ENCODE data around the gene FLCN. TPM values are rescaled to one million over a fixed set of nuclear protein-coding genes. Genes with fewer than 3 reads are reported as not detected.

The FLCN gene
- total RNA-seq, 2 donors from 2014 or later: 34.2 to 36.7 TPM

GRCh38 chr17:17235212-17236174 is 1.5 kb downstream of the FLCN start:
- intact Hi-C loops (cut with DNase I): no loop called here
- H3K27ac ChIP-seq: peak overlapping the region; percentile 78
- no peak for DNase-seq
- H3K4me1 ChIP-seq: no peaks in the 10 kb centered on the region
- peaks cover 9% of the 10 kb centered on the region for H3K36me3 ChIP-seq
- H3K9me3 ChIP-seq: no peaks in the 10 kb centered on the region
- TF ChIP-seq CTCF (IDR thresholded peaks at IDR 0.05): no peak
- peak overlapping the region; percentile 40 to 95 for H3K9ac ChIP-seq (ENCODE audit: low read depth in 2 of 2, low read length in 2 of 2)
- H3K4me3 ChIP-seq: peak overlapping the region; percentile 90
- H3K27me3 ChIP-seq: no peaks in the 10 kb centered on the region

GRCh38 chr17:17232303-17232621 is 4.7 kb downstream of the FLCN start:
- no peak overlapping the region for H3K27ac ChIP-seq
- intact Hi-C loops (cut with DNase I): no loop called here

GRCh38 chr17:17231621-17232302 is 5.2 kb downstream of the FLCN start:
- intact Hi-C loops (cut with DNase I): no loop called here
- Histone ChIP-seq H3K27me3 (no peaks in the 10 kb centered on the region), H3K27ac (no peak overlapping the region), H3K4me3 (no peak overlapping the region), H3K9me3 (no peaks in the 10 kb centered on the region), H3K9ac (ENCODE audit: low read depth in 2 of 2, low read length in 2 of 2) (peak overlapping the region in 1 of 2 donors; percentile 18), H3K4me1 (no peaks in the 10 kb centered on the region), H3K36me3 (peaks cover 25% of the 10 kb centered on the region)
- TF ChIP-seq CTCF (IDR thresholded peaks at IDR 0.05): no peak
- no peak for DNase-seq

More at GRCh38 chr17:17232303-17232621, 4.7 kb downstream of the FLCN start:
- peaks cover 25% of the 10 kb centered on the region for H3K36me3 ChIP-seq
- TF ChIP-seq CTCF (IDR thresholded peaks at IDR 0.05): no peak
- no peak for DNase-seq
- H3K4me3 ChIP-seq: no peak overlapping the region
- no peaks in the 10 kb centered on the region for H3K27me3 ChIP-seq
- no peaks in the 10 kb centered on the region for H3K9me3 ChIP-seq
- H3K9ac ChIP-seq (ENCODE audit: low read depth in 2 of 2, low read length in 2 of 2): peak overlapping the region in 1 of 2 donors; percentile 18
- no peaks in the 10 kb centered on the region for H3K4me1 ChIP-seq

- no peak overlapping the region for H3K27ac ChIP-seq
- no peak overlapping the region for H3K4me3 ChIP-seq
- intact Hi-C loops (cut with DNase I): no loop called here
- peaks cover 41% of the 10 kb centered on the region for H3K36me3 ChIP-seq
- H3K9me3 ChIP-seq: no peaks in the 10 kb centered on the region
- DNase-seq: no peak
- no peak overlapping the region for H3K9ac ChIP-seq (ENCODE audit: low read depth in 2 of 2, low read length in 2 of 2)
- no peak for TF ChIP-seq CTCF (IDR thresholded peaks at IDR 0.05)
- no peaks in the 10 kb centered on the region for H3K4me1 ChIP-seq
- H3K27me3 ChIP-seq: no peaks in the 10 kb centered on the region
Observed at GRCh38 chr17:17229416-17230384, 7.3 kb downstream of the FLCN start.
